ENCODE data around the gene PLPP2. TPM values are rescaled to one million over a fixed set of nuclear protein-coding genes. Genes with fewer than 3 reads are reported as not detected.

PLPP2 gene
- total RNA-seq, 1 donor from 2014 or later = 5.7 TPM

GRCh38 chr19:277581-278165 lies 13.5 kb downstream of the PLPP2 start:
- no peaks in the 10 kb centered on the region for H3K4me1 ChIP-seq
- intact Hi-C loops (cut with DNase I) = no loop called here
- no peak overlapping the region for H3K27ac ChIP-seq
- no peaks in the 10 kb centered on the region for H3K9me3 ChIP-seq
- TF ChIP-seq CTCF (IDR thresholded peaks at IDR 0.05) = no peak
- no peaks in the 10 kb centered on the region for H3K36me3 ChIP-seq
- H3K27me3 ChIP-seq = peaks cover 13% of the 10 kb centered on the region
- ATAC-seq = no peak
- DNase-seq = no peak
- no peak overlapping the region for H3K4me3 ChIP-seq

GRCh38 chr19:277131-277530 lies 14.1 kb downstream of the PLPP2 start:
- Histone ChIP-seq H3K27me3 (peaks cover 13% of the 10 kb centered on the region), H3K27ac (no peak overlapping the region), H3K4me1 (no peaks in the 10 kb centered on the region), H3K4me3 (no peak overlapping the region), H3K9me3 (no peaks in the 10 kb centered on the region), H3K36me3 (no peaks in the 10 kb centered on the region)
- no peak for DNase-seq
- TF ChIP-seq CTCF (IDR thresholded peaks at IDR 0.05) = no peak
- intact Hi-C loops (cut with DNase I) = no loop called here
- ATAC-seq = no peak

- peaks cover 13% of the 10 kb centered on the region for H3K27me3 ChIP-seq
- no peak overlapping the region for H3K4me3 ChIP-seq
- intact Hi-C loops (cut with DNase I) = no loop called here
- TF ChIP-seq CTCF (IDR thresholded peaks at IDR 0.05) = no peak
- H3K9me3 ChIP-seq = no peaks in the 10 kb centered on the region
- DNase-seq (no peak), ATAC-seq (no peak)
- H3K4me1 ChIP-seq = no peaks in the 10 kb centered on the region
- no peaks in the 10 kb centered on the region for H3K36me3 ChIP-seq
- no peak overlapping the region for H3K27ac ChIP-seq
These were observed 15.1 kb downstream of the PLPP2 start for GRCh38 chr19:275958-276646.

GRCh38 chr19:275000-275399 lies 16.2 kb downstream of the PLPP2 start:
- Histone ChIP-seq H3K4me1 (no peaks in the 10 kb centered on the region), H3K27ac (no peak overlapping the region), H3K36me3 (no peaks in the 10 kb centered on the region), H3K9me3 (no peaks in the 10 kb centered on the region), H3K27me3 (peaks cover 13% of the 10 kb centered on the region), H3K4me3 (no peak overlapping the region)
- intact Hi-C loops (cut with DNase I) = no loop called here
- no peak for DNase-seq
- no peak for ATAC-seq
- TF ChIP-seq CTCF (IDR thresholded peaks at IDR 0.05) = no peak

GRCh38 chr19:273393-273792 lies 17.8 kb downstream of the PLPP2 start:
- no peak overlapping the region for H3K4me3 ChIP-seq
- H3K9me3 ChIP-seq = no peaks in the 10 kb centered on the region
- ATAC-seq (no peak), DNase-seq (no peak)
- H3K27me3 ChIP-seq = peaks cover 23% of the 10 kb centered on the region
- H3K36me3 ChIP-seq = no peaks in the 10 kb centered on the region
- H3K27ac ChIP-seq = no peak overlapping the region
- H3K4me1 ChIP-seq = no peaks in the 10 kb centered on the region
- intact Hi-C loops (cut with DNase I) = no loop called here
- TF ChIP-seq CTCF (IDR thresholded peaks at IDR 0.05) = no peak

Measured in upper lobe of right lung (tissue), 1 donor.